ENCODE results near the gene TAAR8.
"Not testable (repeated sequence)": the region's sequence is repeated elsewhere in the genome, so short reads cannot be mapped to it uniquely, and the experiment has no call there.

The TAAR8 gene

GRCh38 chr6:132552372-132552771 lies at the start of gene TAAR8:
Gene TAAR8, plus strand, starts transcription at chr6:132552672. Its CDS starts 21 bp downstream, at chr6:132552693.
- no peak for DNase-seq

- no peak for DNase-seq
Measured at GRCh38 chr6:132504757-132505156, 47.7 kb upstream of the TAAR8 start.

- no peak for DNase-seq
Measured at GRCh38 chr6:132505158-132505557, 47.3 kb upstream of the TAAR8 start.

GRCh38 chr6:132506461-132506860 lies 46.0 kb upstream of the TAAR8 start:
- no peak for DNase-seq

- DNase-seq = no peak
Measured at GRCh38 chr6:132506869-132507808, 45.3 kb upstream of the TAAR8 start.

- DNase-seq = peak; percentile 50 to 80
Measured at GRCh38 chr6:132511210-132511830, 41.2 kb upstream of the TAAR8 start.

- no peak for DNase-seq
Measured at GRCh38 chr6:132511831-132512220, 40.6 kb upstream of the TAAR8 start.

- DNase-seq = no peak
Measured at GRCh38 chr6:132512342-132512637, 40.2 kb upstream of the TAAR8 start.

GRCh38 chr6:132512638-132513632 lies 39.5 kb upstream of the TAAR8 start, which contains the start of gene STX7:
Gene STX7, minus strand, starts transcription at chr6:132513116. Its CDS starts 9,586 bp downstream, at chr6:132503530.
- DNase-seq = peak; percentile 86 to 87

GRCh38 chr6:132513831-132514545 lies 38.5 kb upstream of the TAAR8 start:
- DNase-seq = peak; percentile 57 to 75

- no peak for DNase-seq
Measured at GRCh38 chr6:132515386-132515785, 37.1 kb upstream of the TAAR8 start.

- DNase-seq = no peak
Measured at GRCh38 chr6:132520953-132521352, 31.5 kb upstream of the TAAR8 start.

- no peak for DNase-seq
Measured at GRCh38 chr6:132524646-132525045, 27.8 kb upstream of the TAAR8 start.

- no peak for DNase-seq
Measured at GRCh38 chr6:132525866-132526265, 26.6 kb upstream of the TAAR8 start.

- no peak for DNase-seq
Measured at GRCh38 chr6:132526461-132526860, 26.0 kb upstream of the TAAR8 start.

GRCh38 chr6:132527791-132528190 lies 24.7 kb upstream of the TAAR8 start:
- DNase-seq = no peak

GRCh38 chr6:132530293-132530974 lies 22.0 kb upstream of the TAAR8 start:
- peak; percentile 43 to 83 for DNase-seq

GRCh38 chr6:132534546-132534945 lies 17.9 kb upstream of the TAAR8 start:
- DNase-seq = not testable (repeated sequence)

- DNase-seq = no peak
Measured at GRCh38 chr6:132537145-132537544, 15.3 kb upstream of the TAAR8 start.

GRCh38 chr6:132537977-132538376 lies 14.5 kb upstream of the TAAR8 start, which contains the start of gene TAAR9:
Gene TAAR9, plus strand, starts transcription at chr6:132538277. Its CDS starts 13 bp downstream, at chr6:132538290.
- DNase-seq = no peak

GRCh38 chr6:132544826-132545225 lies 7.6 kb upstream of the TAAR8 start:
- no peak for DNase-seq
